Natural killer cell (primary cell): ENCODE results near the gene SHROOM3. TPM values are rescaled to one million over a fixed set of nuclear protein-coding genes. Genes with fewer than 3 reads are reported as not detected.

ENCODE experiments used
- ATAC-seq, 3 donors: fragments of 150-1000 bp in 2 of 3; fragments of 200-7000 bp in 1 of 3; cut with Tn5 transposase; 1 replicate in 1 of 3; 2 replicates in 2 of 3; pipeline ENCODE4 v1.10.0; 2021; ENCODE audit warnings: mild to moderate bottlenecking in 2 of 3, moderate library complexity in 2 of 3
- DNase-seq, 2 donors: peaks; one replicate each; pipeline versions ENCODE4 v3.0.0 to v3.0.0-alpha.2; 2013 to 2021; ENCODE audit warnings: mixed read lengths in 1 of 2
- H3K27ac ChIP-seq: one replicate; pipeline ENCODE4 v1.5.1; 2013; ENCODE audit warnings: mild to moderate bottlenecking, low read length
- H3K27me3 ChIP-seq: one replicate; pipeline ENCODE4 v1.6.1; 2013; ENCODE audit warnings: low read length; ENCODE audit not compliant: control insufficient read depth, insufficient read depth
- H3K36me3 ChIP-seq: one replicate; pipeline ENCODE4 v1.6.1; 2013; ENCODE audit warnings: low read length; ENCODE audit not compliant: control insufficient read depth, insufficient read depth
- H3K4me1 ChIP-seq: one replicate; pipeline ENCODE4 v1.6.1; 2013; ENCODE audit warnings: low read length; ENCODE audit not compliant: control insufficient read depth, insufficient read depth
- H3K4me3 ChIP-seq: one replicate; pipeline ENCODE4 v1.5.1; 2013; ENCODE audit warnings: low read length
- H3K9me3 ChIP-seq: one replicate; pipeline ENCODE4 v1.6.1; 2013; ENCODE audit warnings: low read length; ENCODE audit not compliant: control insufficient read depth, insufficient read depth
- H3K27ac Mint-ChIP-seq, 2 donors: one replicate each; pipeline ENCODE4 v1.8.0; 2022; ENCODE audit warnings: mild to moderate bottlenecking in 2 of 2, mixed read lengths in 2 of 2, moderate library complexity in 1 of 2
- H3K27me3 Mint-ChIP-seq, 2 donors: one replicate each; pipeline ENCODE4 v1.8.0; 2022; ENCODE audit warnings: low read depth in 2 of 2, mixed read lengths in 2 of 2
- H3K36me3 Mint-ChIP-seq: one replicate; pipeline ENCODE4 v1.8.0; 2022; ENCODE audit warnings: mixed read lengths
- H3K4me1 Mint-ChIP-seq, 2 donors: one replicate each; pipeline ENCODE4 v1.8.0; 2022; ENCODE audit warnings: mixed read lengths in 2 of 2
- H3K4me3 Mint-ChIP-seq: one replicate; pipeline ENCODE4 v1.8.0; 2022; ENCODE audit warnings: mild to moderate bottlenecking, moderate library complexity, mixed read lengths
- H3K9me3 Mint-ChIP-seq, 2 donors: one replicate each; pipeline ENCODE4 v1.8.0; 2022; ENCODE audit warnings: mixed read lengths in 2 of 2
- CTCF ChIP-seq: fragments of 200-600 bp; IDR thresholded peaks from one replicate; pipeline ENCODE4 v1.8.0; 2022; ENCODE audit warnings: antibody characterized with exemption
- WGBS: methylation state at CpG from one replicate; pipeline ENCODE4 v1.1.7; 2013; ENCODE audit warnings: missing lambda C conversion rate; ENCODE audit not compliant: insufficient coverage; 5-methylcytosine and 5-hydroxymethylcytosine counted together
- intact Hi-C: fragments of 100-400 bp; cut with micrococcal nuclease; formaldehyde crosslinking; loops from one replicate; pipeline ENCODE4 v1.14.2; 2022
- total RNA-seq, 4 donors: library from RNA; stranded (reverse); fragments of 120-200 nt in 1 of 4; gene quantifications; one replicate each; pipeline versions ENCODE4 v1.2.3 to v1.2.4, GENCODE V29; 2013 to 2022

SHROOM3 gene
- total RNA-seq, 3 donors from 2014 or later (not counting 1 experiment from before 2014, with no cell fraction given) = 0.63 TPM; not detected in 2

GRCh38 chr4:76753814-76754213 lies 318.8 kb downstream of the SHROOM3 start:
- DNase-seq (no peak), ATAC-seq (no peak)
- intact Hi-C loops = no loop called here
- H3K9me3 Mint-ChIP-seq = peaks cover 0 to 2% of the 10 kb centered on the region in 2 donors
- Histone ChIP-seq H3K9me3 (no peaks in the 10 kb centered on the region), H3K4me1 (no peaks in the 10 kb centered on the region), H3K36me3 (no peaks in the 10 kb centered on the region), H3K4me3 (no peak overlapping the region), H3K27ac (no peak overlapping the region), H3K27me3 (no peaks in the 10 kb centered on the region)
- no peaks in the 10 kb centered on the region for H3K36me3 Mint-ChIP-seq
- H3K27ac Mint-ChIP-seq = no peak overlapping the region
- TF ChIP-seq CTCF = no peak
- H3K4me3 Mint-ChIP-seq = no peak overlapping the region
- H3K27me3 Mint-ChIP-seq = peaks cover 17 to 25% of the 10 kb centered on the region in 2 donors
- 79% methylated on average over 3 of the region's 3 CpGs for WGBS
- H3K4me1 Mint-ChIP-seq = no peaks in the 10 kb centered on the region

GRCh38 chr4:76754439-76754838 lies 319.4 kb downstream of the SHROOM3 start:
- no peak for ATAC-seq
- 81% methylated on average over 10 of the region's 10 CpGs for WGBS
- no peaks in the 10 kb centered on the region for H3K36me3 ChIP-seq
- no peaks in the 10 kb centered on the region for H3K27me3 ChIP-seq
- Mint-ChIP-seq H3K27me3 (peaks cover 15 to 18% of the 10 kb centered on the region in 2 donors), H3K4me3 (no peak overlapping the region), H3K9me3 (peaks cover 0 to 2% of the 10 kb centered on the region in 2 donors), H3K36me3 (no peaks in the 10 kb centered on the region), H3K4me1 (no peaks in the 10 kb centered on the region), H3K27ac (no peak overlapping the region)
- TF ChIP-seq CTCF = no peak
- H3K4me3 ChIP-seq = no peak overlapping the region
- DNase-seq = no peak
- intact Hi-C loops = no loop called here
- H3K27ac ChIP-seq = no peak overlapping the region
- H3K9me3 ChIP-seq = no peaks in the 10 kb centered on the region
- H3K4me1 ChIP-seq = no peaks in the 10 kb centered on the region

- Histone ChIP-seq H3K27me3 (no peaks in the 10 kb centered on the region), H3K4me1 (no peaks in the 10 kb centered on the region), H3K27ac (no peak overlapping the region), H3K4me3 (no peak overlapping the region), H3K36me3 (no peaks in the 10 kb centered on the region), H3K9me3 (no peaks in the 10 kb centered on the region)
- no peak overlapping the region for H3K4me3 Mint-ChIP-seq
- peaks cover 10 to 17% of the 10 kb centered on the region in 2 donors for H3K27me3 Mint-ChIP-seq
- H3K36me3 Mint-ChIP-seq = no peaks in the 10 kb centered on the region
- no peaks in the 10 kb centered on the region for H3K4me1 Mint-ChIP-seq
- ATAC-seq (no peak), DNase-seq (no peak)
- H3K9me3 Mint-ChIP-seq = peaks cover 0 to 2% of the 10 kb centered on the region in 2 donors
- no peak for TF ChIP-seq CTCF
- H3K27ac Mint-ChIP-seq = no peak overlapping the region
- intact Hi-C loops = loop anchor here (5.0 kb wide), 1 partner anchor 323 kb away; no protein-coding TSS in a partner anchor
Observed at GRCh38 chr4:76755756-76756155, 320.7 kb downstream of the SHROOM3 start.

GRCh38 chr4:76756416-76756815 lies 321.4 kb downstream of the SHROOM3 start:
- Histone ChIP-seq H3K36me3 (no peaks in the 10 kb centered on the region), H3K27ac (no peak overlapping the region), H3K27me3 (no peaks in the 10 kb centered on the region), H3K4me1 (no peaks in the 10 kb centered on the region), H3K9me3 (no peaks in the 10 kb centered on the region), H3K4me3 (no peak overlapping the region)
- peaks cover 0 to 2% of the 10 kb centered on the region in 2 donors for H3K9me3 Mint-ChIP-seq
- TF ChIP-seq CTCF = no peak
- no peak overlapping the region for H3K27ac Mint-ChIP-seq
- intact Hi-C loops = loop anchor here (5.0 kb wide), 1 partner anchor 324 kb away; no protein-coding TSS in a partner anchor
- H3K36me3 Mint-ChIP-seq = no peaks in the 10 kb centered on the region
- peaks cover 10 to 21% of the 10 kb centered on the region in 2 donors for H3K27me3 Mint-ChIP-seq
- 90% methylated on average over 2 of the region's 2 CpGs for WGBS
- H3K4me3 Mint-ChIP-seq = no peak overlapping the region
- H3K4me1 Mint-ChIP-seq = no peaks in the 10 kb centered on the region
- no peak for ATAC-seq
- DNase-seq = no peak
